Sigmoid colon (tissue), 4 donors: ENCODE data around the gene FKBP14.

ENCODE experiments used
- EP300 ChIP-seq, 4 donors: sonication (generic); formaldehyde crosslinking; IDR thresholded peaks; one replicate each; pipeline ENCODE4 v1.6.1; 2017; ENCODE audit warnings: antibody characterized with exemption in 4 of 4
- POLR2AphosphoS5 ChIP-seq, 4 donors: sonication (generic); formaldehyde crosslinking; IDR thresholded peaks; one replicate each; pipeline ENCODE4 v1.6.1; 2017; ENCODE audit warnings: antibody characterized with exemption in 4 of 4
- TF ChIP-seq, protein P1 (sequence below), 4 experiments: fragments of 450-650 bp in 3 of 4; fragments of 200-600 bp in 1 of 4; IDR thresholded peaks; one replicate each; pipeline ENCODE4 v1.5.1; 2016 to 2019; ENCODE audit warnings: antibody characterized with exemption in 4 of 4, mild to moderate bottlenecking in 3 of 4, moderate library complexity in 2 of 4

GRCh38 chr7:29975561-29975960 is 50.9 kb downstream of the FKBP14 start:
- TF ChIP-seq, protein P1, sequence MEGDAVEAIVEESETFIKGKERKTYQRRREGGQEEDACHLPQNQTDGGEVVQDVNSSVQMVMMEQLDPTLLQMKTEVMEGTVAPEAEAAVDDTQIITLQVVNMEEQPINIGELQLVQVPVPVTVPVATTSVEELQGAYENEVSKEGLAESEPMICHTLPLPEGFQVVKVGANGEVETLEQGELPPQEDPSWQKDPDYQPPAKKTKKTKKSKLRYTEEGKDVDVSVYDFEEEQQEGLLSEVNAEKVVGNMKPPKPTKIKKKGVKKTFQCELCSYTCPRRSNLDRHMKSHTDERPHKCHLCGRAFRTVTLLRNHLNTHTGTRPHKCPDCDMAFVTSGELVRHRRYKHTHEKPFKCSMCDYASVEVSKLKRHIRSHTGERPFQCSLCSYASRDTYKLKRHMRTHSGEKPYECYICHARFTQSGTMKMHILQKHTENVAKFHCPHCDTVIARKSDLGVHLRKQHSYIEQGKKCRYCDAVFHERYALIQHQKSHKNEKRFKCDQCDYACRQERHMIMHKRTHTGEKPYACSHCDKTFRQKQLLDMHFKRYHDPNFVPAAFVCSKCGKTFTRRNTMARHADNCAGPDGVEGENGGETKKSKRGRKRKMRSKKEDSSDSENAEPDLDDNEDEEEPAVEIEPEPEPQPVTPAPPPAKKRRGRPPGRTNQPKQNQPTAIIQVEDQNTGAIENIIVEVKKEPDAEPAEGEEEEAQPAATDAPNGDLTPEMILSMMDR (IDR thresholded peaks at IDR 0.05) = no peak
- no peak for TF ChIP-seq EP300 (IDR thresholded peaks at IDR 0.05)
- TF ChIP-seq POLR2AphosphoS5 (IDR thresholded peaks at IDR 0.05) = no peak
